Neural cell (in vitro differentiated cells): ENCODE results near the gene ANK2.

ENCODE experiments used
- EP300 ChIP-seq: fragments of 450-650 bp; conservative IDR thresholded peaks from 2 replicates; pipeline ENCODE4 v1.6.1; 2014; ENCODE audit warnings: antibody characterized with exemption, mild to moderate bottlenecking, moderate library complexity; ENCODE audit not compliant: poor library complexity, severe bottlenecking
- EZH2 ChIP-seq: fragments of 200-600, 300-800 bp; shearing (Covaris generic), sonication (generic); IDR thresholded peaks from 2 replicates; pipeline ENCODE4 v1.6.1; 2014; ENCODE audit warnings: antibody characterized with exemption, low read length, borderline replicate concordance, mild to moderate bottlenecking; ENCODE audit not compliant: insufficient read depth, poor library complexity, severe bottlenecking
- POLR2AphosphoS5 ChIP-seq: IDR thresholded peaks from 2 replicates; pipeline ENCODE4 v1.6.1; 2012
- RAD21 ChIP-seq: fragments of 450-650 bp; conservative IDR thresholded peaks from 2 replicates; pipeline ENCODE4 v1.6.1; 2014; ENCODE audit warnings: antibody characterized with exemption, mild to moderate bottlenecking, moderate library complexity
- REST ChIP-seq: IDR thresholded peaks from 2 replicates; pipeline ENCODE4 v1.6.1; 2012; ENCODE audit warnings: borderline replicate concordance
- TAF1 ChIP-seq: IDR thresholded peaks from 2 replicates; pipeline ENCODE4 v1.6.1; 2012; ENCODE audit warnings: low read depth
- TF ChIP-seq, protein P1 (sequence below): fragments of 450-650 bp; IDR thresholded peaks from 2 replicates; pipeline ENCODE4 v1.5.1; 2014; ENCODE audit warnings: antibody characterized with exemption, mild to moderate bottlenecking, moderate library complexity; ENCODE audit not compliant: poor library complexity, severe bottlenecking

DNA sequence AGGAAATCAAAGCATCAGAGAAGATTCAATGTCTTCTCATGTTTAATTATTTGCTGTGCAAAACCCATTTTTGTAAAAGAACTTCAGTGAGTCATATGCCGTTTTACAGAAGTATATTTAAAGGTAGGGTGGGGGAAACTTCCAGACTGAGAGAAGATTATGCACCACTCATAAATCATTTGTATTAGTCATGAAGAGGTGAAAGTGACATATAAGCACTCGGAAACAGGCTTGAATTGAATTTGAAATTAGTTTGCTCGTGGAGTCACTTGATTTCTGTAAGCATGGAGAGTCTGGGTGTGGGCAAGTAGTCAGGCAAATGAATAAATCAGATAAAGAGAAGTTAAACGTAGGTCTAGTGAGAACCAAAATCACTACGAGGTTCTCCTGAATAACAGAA is 335.1 kb downstream of the ANK2 start:
- TF ChIP-seq, protein P1, sequence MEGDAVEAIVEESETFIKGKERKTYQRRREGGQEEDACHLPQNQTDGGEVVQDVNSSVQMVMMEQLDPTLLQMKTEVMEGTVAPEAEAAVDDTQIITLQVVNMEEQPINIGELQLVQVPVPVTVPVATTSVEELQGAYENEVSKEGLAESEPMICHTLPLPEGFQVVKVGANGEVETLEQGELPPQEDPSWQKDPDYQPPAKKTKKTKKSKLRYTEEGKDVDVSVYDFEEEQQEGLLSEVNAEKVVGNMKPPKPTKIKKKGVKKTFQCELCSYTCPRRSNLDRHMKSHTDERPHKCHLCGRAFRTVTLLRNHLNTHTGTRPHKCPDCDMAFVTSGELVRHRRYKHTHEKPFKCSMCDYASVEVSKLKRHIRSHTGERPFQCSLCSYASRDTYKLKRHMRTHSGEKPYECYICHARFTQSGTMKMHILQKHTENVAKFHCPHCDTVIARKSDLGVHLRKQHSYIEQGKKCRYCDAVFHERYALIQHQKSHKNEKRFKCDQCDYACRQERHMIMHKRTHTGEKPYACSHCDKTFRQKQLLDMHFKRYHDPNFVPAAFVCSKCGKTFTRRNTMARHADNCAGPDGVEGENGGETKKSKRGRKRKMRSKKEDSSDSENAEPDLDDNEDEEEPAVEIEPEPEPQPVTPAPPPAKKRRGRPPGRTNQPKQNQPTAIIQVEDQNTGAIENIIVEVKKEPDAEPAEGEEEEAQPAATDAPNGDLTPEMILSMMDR, result no peak
- no peak for TF ChIP-seq EZH2
- no peak for TF ChIP-seq EP300
- no peak for TF ChIP-seq RAD21
- TF ChIP-seq POLR2AphosphoS5, result no peak
- no peak for TF ChIP-seq REST
- TF ChIP-seq TAF1, result no peak
